C4-2B (cell line): Measurements from ENCODE around the gene AMOT.

Source experiments
- H3K27ac ChIP-seq: fragments of 450-650 bp; 2 replicates; pipeline ENCODE4 v1.5.1; 2017
- ZFX ChIP-seq: fragments of 450-650 bp; IDR thresholded peaks from 2 replicates; pipeline ENCODE4 v1.6.1; 2017
- TF ChIP-seq, protein P1 (sequence below): fragments of 450-650 bp; conservative IDR thresholded peaks from 2 replicates; pipeline ENCODE4 v1.5.1; 2017; ENCODE audit warnings: mild to moderate bottlenecking

Gene AMOT

DNA sequence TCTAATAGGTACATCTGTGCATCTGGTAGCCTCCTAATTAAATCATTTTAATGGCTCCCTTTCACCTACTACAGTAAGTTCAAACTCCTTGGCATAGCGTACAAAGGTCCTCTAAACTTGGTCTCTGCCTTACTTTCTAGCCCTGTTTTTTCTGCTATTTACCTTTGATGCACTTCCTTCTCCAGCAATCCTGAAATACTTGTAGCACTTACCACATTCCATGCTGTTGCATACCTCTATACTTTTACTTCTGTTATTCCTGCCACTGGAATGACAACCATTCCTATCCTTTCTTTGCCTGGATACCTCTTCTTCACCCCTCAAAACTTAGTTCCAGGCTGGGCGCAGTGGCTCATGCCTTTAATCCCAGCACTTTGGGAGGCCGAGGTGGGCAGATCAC is 104.3 kb downstream of the AMOT start:
- no peak overlapping the region for H3K27ac ChIP-seq
- no peak for TF ChIP-seq ZFX
- TF ChIP-seq, protein P1, sequence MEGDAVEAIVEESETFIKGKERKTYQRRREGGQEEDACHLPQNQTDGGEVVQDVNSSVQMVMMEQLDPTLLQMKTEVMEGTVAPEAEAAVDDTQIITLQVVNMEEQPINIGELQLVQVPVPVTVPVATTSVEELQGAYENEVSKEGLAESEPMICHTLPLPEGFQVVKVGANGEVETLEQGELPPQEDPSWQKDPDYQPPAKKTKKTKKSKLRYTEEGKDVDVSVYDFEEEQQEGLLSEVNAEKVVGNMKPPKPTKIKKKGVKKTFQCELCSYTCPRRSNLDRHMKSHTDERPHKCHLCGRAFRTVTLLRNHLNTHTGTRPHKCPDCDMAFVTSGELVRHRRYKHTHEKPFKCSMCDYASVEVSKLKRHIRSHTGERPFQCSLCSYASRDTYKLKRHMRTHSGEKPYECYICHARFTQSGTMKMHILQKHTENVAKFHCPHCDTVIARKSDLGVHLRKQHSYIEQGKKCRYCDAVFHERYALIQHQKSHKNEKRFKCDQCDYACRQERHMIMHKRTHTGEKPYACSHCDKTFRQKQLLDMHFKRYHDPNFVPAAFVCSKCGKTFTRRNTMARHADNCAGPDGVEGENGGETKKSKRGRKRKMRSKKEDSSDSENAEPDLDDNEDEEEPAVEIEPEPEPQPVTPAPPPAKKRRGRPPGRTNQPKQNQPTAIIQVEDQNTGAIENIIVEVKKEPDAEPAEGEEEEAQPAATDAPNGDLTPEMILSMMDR: no peak

DNA sequence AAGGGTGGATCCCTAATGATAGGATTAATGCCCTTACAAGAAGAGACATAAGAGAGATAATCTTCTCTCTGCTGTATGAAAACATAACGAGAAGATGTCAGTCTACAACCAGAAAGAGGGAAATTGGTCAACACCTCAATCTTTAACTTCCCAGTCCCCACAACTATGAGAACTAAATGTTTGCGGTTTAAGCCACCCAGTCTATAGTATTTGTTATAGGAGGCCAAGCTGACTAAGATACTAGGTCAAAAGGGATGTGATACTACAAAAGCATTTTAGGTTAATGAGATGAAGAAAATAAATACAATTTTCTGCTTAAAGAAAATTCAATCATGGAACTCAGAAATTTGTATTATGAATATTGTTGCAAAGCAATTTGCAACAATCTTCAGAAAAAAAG is 105.5 kb downstream of the AMOT start:
- H3K27ac ChIP-seq: no peak overlapping the region
- TF ChIP-seq, protein P1: no peak
- TF ChIP-seq ZFX: no peak

DNA sequence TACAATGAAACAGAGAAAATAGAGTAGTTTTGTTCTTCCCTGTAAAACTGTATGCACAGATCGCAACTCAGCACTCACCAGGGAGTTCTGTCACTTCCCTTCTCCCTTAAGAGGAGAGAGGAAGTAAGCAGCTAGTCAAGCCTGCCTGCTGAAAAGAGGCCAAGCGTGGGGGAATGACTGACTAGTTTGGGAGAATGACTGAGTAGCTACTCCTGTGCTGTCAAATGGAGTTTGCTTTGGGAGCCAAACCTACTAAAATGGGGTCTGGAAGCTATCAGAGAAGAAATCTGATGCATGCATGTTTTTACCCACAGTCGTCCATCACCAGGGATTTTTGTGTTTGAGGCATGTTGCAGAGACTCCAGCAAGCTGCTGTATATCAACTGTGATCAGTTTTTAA is 106.3 kb downstream of the AMOT start:
- H3K27ac ChIP-seq: no peak overlapping the region
- TF ChIP-seq ZFX: no peak
- TF ChIP-seq, protein P1: no peak

DNA sequence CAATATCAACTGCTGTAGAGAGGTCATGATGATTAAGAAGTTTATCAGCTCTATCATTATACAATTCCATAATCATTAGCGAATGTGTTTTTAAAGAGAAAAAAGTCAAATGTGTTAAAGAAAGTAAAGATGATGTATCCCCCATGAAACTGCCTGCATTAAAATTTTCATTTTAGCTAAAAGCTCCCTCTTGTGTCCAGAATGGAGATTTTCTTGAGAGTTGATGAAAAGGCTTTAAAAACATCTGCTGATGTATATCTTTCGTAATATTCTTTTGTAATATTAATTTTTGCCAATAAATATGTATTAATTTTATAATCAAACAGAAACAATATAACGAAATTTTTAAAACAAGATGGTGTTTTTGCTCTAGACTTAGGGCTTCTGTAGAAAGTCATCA is 108.8 kb downstream of the AMOT start:
- no peak for TF ChIP-seq ZFX
- TF ChIP-seq, protein P1: peak; percentile 50
- H3K27ac ChIP-seq: no peak overlapping the region
